ENCODE measurements around the gene COL6A5.
"Not testable (repeated sequence)": the region's sequence is repeated elsewhere in the genome, so short reads cannot be mapped to it uniquely, and the experiment has no call there.

Gene COL6A5

DNA sequence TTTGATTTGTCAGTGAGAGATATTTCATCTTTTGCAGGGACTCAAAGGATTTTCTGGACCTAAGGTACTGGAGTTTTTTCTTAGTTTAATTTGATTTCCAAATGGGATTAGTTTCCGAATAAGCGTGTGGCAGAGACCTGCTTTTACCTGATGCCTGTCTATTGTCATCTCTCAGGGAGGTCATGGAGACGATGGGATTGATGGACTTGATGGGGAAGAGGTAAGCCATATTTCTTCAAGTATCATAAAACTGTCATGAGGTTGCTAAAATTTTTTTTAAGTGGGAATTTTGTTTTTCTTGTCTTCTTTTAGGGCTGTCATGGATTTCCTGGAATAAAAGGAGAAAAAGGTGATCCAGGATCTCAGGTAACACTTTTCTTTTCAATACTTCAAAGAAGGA lies 60.5 kb downstream of the COL6A5 start:
- TF ChIP-seq POLR2AphosphoS5 (IDR thresholded peaks at IDR 0.05; ENCODE audit: low read depth, low read length) = no peak
- no peak for TF ChIP-seq POU2F2 (IDR thresholded peaks at IDR 0.05; ENCODE audit: low read depth, low read length)
- no peak for TF ChIP-seq POLR2A (IDR thresholded peaks at IDR 0.05; ENCODE audit: low read depth, low read length)
- TF ChIP-seq TAF1 (IDR thresholded peaks at IDR 0.05; ENCODE audit: low read depth, low read length) = no peak
- TF ChIP-seq SPI1 (IDR thresholded peaks at IDR 0.05; ENCODE audit: low read depth, low read length) = no peak
- no peak for TF ChIP-seq PAX5 (IDR thresholded peaks at IDR 0.05; ENCODE audit: insufficient read depth, low read length, severe bottlenecking)
- FAIRE-seq (no peak), DNase-seq (ENCODE audit: insufficient read length, low spot score) (no peak)

DNA sequence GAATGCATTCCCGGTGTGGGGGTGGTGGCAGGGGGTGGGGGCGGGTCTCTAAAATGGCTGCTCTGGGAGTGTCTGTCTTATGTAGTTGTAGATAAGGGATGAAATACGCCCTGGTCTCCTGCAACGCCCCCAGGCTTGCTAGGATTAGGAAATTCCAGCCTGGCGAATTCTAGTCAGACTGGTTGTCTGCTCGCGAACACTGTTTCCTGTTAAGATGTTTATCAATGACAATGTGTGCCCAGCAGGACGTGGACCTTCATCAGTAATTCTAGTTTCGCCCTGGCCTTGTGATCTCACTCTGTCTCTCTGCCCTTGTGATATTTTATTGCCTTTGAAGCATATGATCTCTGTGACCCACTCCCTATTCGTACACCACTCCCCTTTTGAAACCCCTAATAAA lies 62.8 kb downstream of the COL6A5 start:
- not testable (repeated sequence) for DNase-seq (ENCODE audit: insufficient read length, low spot score); FAIRE-seq

DNA sequence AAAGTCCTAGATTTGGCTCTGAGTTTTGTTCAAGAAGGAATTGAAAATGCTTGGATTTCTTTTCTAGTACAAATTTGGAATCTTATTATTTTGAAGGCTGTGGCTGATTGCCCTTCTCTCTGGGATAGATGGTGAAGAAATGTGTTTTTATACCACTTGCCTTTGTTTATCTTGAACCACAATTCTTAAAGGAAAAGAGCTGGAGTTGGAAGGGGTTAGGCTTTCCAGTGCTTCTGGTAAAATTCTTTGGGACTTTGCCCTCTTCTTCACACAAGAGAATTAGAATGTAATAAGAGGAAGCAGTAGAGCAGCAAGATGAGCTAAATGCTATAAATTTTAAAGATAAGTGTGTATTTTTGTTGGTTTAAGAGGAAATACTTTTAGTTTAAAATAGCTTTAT lies 65.8 kb downstream of the COL6A5 start:
- TF ChIP-seq POU2F2 (IDR thresholded peaks at IDR 0.05; ENCODE audit: low read depth, low read length) (no peak), POLR2A (IDR thresholded peaks at IDR 0.05; ENCODE audit: low read depth, low read length) (no peak), TAF1 (IDR thresholded peaks at IDR 0.05; ENCODE audit: low read depth, low read length) (no peak), PAX5 (IDR thresholded peaks at IDR 0.05; ENCODE audit: insufficient read depth, low read length, severe bottlenecking) (no peak), POLR2AphosphoS5 (IDR thresholded peaks at IDR 0.05; ENCODE audit: low read depth, low read length) (no peak), SPI1 (IDR thresholded peaks at IDR 0.05; ENCODE audit: low read depth, low read length) (no peak)
- FAIRE-seq (no peak), DNase-seq (ENCODE audit: insufficient read length, low spot score) (no peak)

DNA sequence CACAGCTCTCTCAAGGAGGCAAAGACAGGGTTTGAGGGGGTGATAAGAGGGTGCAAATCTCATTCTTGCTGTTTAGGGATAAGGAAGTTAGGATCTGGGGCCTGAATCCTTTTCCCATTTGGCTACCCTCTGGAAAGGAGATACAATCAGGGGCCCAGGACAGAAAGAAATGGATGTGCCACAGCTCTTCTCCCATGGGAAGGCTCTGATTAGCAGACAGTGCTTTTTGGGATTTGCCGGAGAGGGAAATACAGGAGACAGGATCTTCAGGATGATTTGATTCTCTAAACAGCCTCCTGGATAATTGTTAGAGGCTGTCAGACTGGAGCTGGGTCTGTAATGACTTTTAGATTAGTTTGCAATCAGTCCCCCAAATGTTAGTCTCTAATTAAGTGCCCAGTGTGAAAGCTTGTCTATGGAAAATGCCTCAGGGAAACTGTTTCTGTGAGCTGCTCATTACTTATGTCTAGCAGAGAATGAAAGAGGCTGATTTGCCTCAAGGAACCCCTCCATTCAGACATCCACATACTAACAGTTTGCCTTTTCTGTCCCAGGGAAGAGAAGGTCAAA lies 67.6 kb downstream of the COL6A5 start:
- FAIRE-seq (no peak), DNase-seq (ENCODE audit: insufficient read length, low spot score) (no peak)

DNA sequence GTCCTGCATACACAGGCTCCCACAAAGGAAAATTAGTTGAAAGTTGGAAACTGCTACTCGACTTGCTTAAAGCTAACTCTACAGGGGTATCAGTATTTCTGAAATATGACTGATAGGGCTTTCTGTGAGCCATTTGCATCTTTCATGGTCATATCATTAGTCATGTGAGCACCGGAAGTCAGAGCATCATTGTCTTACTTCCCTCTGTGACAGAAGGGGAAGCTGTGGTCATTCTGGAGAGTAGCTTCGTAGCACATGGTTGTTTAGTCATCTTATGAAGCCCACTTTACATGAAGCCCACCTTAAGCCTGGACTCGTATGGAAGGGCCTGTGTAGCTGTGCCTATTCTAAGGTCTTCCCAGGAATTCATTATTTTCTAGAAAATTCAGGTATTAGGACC lies 69.0 kb downstream of the COL6A5 start:
- DNase-seq (ENCODE audit: insufficient read length, low spot score) (no peak), FAIRE-seq (no peak)
- TF ChIP-seq POLR2AphosphoS5 (IDR thresholded peaks at IDR 0.05; ENCODE audit: low read depth, low read length) (no peak), POU2F2 (IDR thresholded peaks at IDR 0.05; ENCODE audit: low read depth, low read length) (no peak), POLR2A (IDR thresholded peaks at IDR 0.05; ENCODE audit: low read depth, low read length) (no peak), TAF1 (IDR thresholded peaks at IDR 0.05; ENCODE audit: low read depth, low read length) (no peak), PAX5 (IDR thresholded peaks at IDR 0.05; ENCODE audit: insufficient read depth, low read length, severe bottlenecking) (no peak), SPI1 (IDR thresholded peaks at IDR 0.05; ENCODE audit: low read depth, low read length) (no peak)

More for the DNA sequence above, 67.6 kb downstream of the COL6A5 start:
- no peak for TF ChIP-seq PAX5 (IDR thresholded peaks at IDR 0.05; ENCODE audit: insufficient read depth, low read length, severe bottlenecking)
- TF ChIP-seq SPI1 (IDR thresholded peaks at IDR 0.05; ENCODE audit: low read depth, low read length) = no peak
- TF ChIP-seq POU2F2 (IDR thresholded peaks at IDR 0.05; ENCODE audit: low read depth, low read length) = no peak
- TF ChIP-seq POLR2AphosphoS5 (IDR thresholded peaks at IDR 0.05; ENCODE audit: low read depth, low read length) = no peak
- no peak for TF ChIP-seq POLR2A (IDR thresholded peaks at IDR 0.05; ENCODE audit: low read depth, low read length)
- no peak for TF ChIP-seq TAF1 (IDR thresholded peaks at IDR 0.05; ENCODE audit: low read depth, low read length)

DNA sequence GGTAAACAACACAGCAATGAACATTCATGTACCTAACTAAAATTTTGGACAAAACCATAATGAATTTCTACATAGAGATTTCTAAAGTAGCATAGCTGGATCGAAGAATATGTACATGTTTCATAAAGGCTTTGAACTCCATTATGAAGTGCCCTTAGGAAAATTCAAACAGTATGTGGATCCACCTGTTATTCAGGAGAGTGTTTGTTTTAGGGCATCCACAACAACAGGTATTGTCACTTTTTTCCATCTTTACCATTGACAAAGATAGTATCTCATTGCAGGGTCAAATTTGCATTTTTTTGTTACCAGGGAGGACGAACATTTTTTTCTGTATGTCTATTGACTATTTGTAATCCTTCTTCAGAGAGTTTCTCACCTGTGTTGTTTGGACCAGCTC lies 75.0 kb downstream of the COL6A5 start:
- no peak for FAIRE-seq
- DNase-seq (ENCODE audit: insufficient read length, low spot score) = no peak
- TF ChIP-seq POLR2A (IDR thresholded peaks at IDR 0.05; ENCODE audit: low read depth, low read length) (no peak), POLR2AphosphoS5 (IDR thresholded peaks at IDR 0.05; ENCODE audit: low read depth, low read length) (no peak), SPI1 (IDR thresholded peaks at IDR 0.05; ENCODE audit: low read depth, low read length) (no peak), TAF1 (IDR thresholded peaks at IDR 0.05; ENCODE audit: low read depth, low read length) (no peak), PAX5 (IDR thresholded peaks at IDR 0.05; ENCODE audit: insufficient read depth, low read length, severe bottlenecking) (no peak), POU2F2 (IDR thresholded peaks at IDR 0.05; ENCODE audit: low read depth, low read length) (no peak)

DNA sequence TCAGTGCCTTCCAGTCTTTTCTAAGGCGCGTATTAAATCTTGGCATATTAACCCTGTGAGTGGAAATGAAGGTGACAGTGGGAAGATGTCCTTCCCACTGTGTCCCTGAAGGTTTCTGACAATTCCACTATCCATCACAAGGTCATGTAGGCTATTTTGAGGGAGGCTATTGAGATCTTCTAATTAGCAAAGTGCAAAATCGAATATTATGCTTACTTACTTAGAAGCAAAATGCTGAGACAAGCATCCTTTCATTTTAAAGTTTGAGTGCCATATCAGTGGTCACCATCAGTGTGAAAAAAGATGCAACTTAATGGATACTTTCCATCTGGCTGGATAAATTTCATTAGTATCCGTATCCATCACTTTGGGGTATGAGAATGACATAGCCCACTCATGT lies 77.6 kb downstream of the COL6A5 start:
- TF ChIP-seq PAX5 (IDR thresholded peaks at IDR 0.05; ENCODE audit: insufficient read depth, low read length, severe bottlenecking) (no peak), POU2F2 (IDR thresholded peaks at IDR 0.05; ENCODE audit: low read depth, low read length) (no peak), POLR2A (IDR thresholded peaks at IDR 0.05; ENCODE audit: low read depth, low read length) (no peak), SPI1 (IDR thresholded peaks at IDR 0.05; ENCODE audit: low read depth, low read length) (no peak), TAF1 (IDR thresholded peaks at IDR 0.05; ENCODE audit: low read depth, low read length) (no peak), POLR2AphosphoS5 (IDR thresholded peaks at IDR 0.05; ENCODE audit: low read depth, low read length) (no peak)
- FAIRE-seq (no peak), DNase-seq (ENCODE audit: insufficient read length, low spot score) (no peak)

DNA sequence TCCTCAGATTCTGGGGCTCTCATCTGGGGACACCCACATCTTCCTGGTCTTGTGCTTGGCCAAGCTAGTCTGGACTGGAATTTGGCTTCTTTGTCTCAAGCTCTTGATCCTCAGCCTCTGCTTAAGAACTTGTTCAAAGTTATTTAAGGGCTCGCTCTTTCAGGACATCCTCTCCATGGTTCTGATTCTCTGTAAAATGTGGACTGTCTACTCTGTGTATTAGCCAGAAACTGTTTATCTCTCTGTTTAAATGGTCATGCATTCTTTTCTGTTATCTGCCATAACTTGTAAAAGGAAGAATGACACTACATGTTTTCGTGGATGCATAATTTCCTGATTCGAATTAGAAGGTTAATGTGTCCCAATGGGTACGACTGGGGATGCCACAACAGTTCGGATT lies 79.4 kb downstream of the COL6A5 start:
- FAIRE-seq = no peak
- TF ChIP-seq PAX5 (IDR thresholded peaks at IDR 0.05; ENCODE audit: insufficient read depth, low read length, severe bottlenecking) (no peak), TAF1 (IDR thresholded peaks at IDR 0.05; ENCODE audit: low read depth, low read length) (no peak), POU2F2 (IDR thresholded peaks at IDR 0.05; ENCODE audit: low read depth, low read length) (no peak), SPI1 (IDR thresholded peaks at IDR 0.05; ENCODE audit: low read depth, low read length) (no peak), POLR2A (IDR thresholded peaks at IDR 0.05; ENCODE audit: low read depth, low read length) (no peak), POLR2AphosphoS5 (IDR thresholded peaks at IDR 0.05; ENCODE audit: low read depth, low read length) (no peak)
- DNase-seq (ENCODE audit: insufficient read length, low spot score) = no peak

DNA sequence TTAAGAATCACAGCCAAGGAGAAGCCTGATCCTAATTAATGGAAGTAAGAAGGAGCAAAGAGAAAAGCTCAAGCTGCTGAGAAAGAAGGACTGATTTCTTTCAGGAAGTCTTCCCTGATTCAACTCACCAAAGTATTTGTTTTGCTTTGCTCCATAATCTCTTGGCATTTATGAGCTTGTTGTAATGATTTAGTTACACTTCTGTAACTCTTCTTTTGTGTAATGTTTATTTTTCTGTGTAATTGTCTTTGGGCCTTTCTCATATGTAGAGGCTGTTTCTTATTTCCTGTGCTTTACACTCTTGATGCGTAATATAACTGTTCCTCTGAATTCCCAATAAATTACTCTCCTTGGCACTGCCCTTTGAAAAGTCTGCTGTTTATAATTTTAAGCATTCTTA lies 80.0 kb downstream of the COL6A5 start:
- TF ChIP-seq POLR2A (IDR thresholded peaks at IDR 0.05; ENCODE audit: low read depth, low read length) = no peak
- TF ChIP-seq SPI1 (IDR thresholded peaks at IDR 0.05; ENCODE audit: low read depth, low read length) = no peak
- no peak for TF ChIP-seq POU2F2 (IDR thresholded peaks at IDR 0.05; ENCODE audit: low read depth, low read length)
- TF ChIP-seq PAX5 (IDR thresholded peaks at IDR 0.05; ENCODE audit: insufficient read depth, low read length, severe bottlenecking) = no peak
- TF ChIP-seq POLR2AphosphoS5 (IDR thresholded peaks at IDR 0.05; ENCODE audit: low read depth, low read length) = no peak
- no peak for TF ChIP-seq TAF1 (IDR thresholded peaks at IDR 0.05; ENCODE audit: low read depth, low read length)
- DNase-seq (ENCODE audit: insufficient read length, low spot score) = no peak
- no peak for FAIRE-seq

DNA sequence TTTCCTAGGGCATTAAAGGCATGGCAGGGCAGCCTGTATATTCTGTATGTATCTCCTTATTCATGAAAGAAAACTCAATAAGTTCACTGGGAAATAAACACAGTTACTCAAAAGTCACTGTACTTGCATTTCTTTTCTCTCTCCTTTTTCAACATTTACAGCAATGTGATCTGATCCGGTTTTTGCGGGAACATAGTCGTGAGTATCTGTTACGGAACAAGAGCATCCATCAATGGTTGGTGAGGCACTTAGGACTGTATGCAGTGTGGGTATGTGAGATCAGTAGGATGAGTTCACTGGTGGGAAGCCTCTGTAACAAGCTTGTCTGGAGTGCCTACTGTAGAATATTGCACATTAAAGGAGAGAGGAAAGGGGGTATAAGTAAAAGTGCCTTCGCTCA lies 80.7 kb downstream of the COL6A5 start:
- DNase-seq (ENCODE audit: insufficient read length, low spot score) (no peak), FAIRE-seq (no peak)
- no peak for TF ChIP-seq PAX5 (IDR thresholded peaks at IDR 0.05; ENCODE audit: insufficient read depth, low read length, severe bottlenecking)
- TF ChIP-seq TAF1 (IDR thresholded peaks at IDR 0.05; ENCODE audit: low read depth, low read length) = no peak
- TF ChIP-seq POU2F2 (IDR thresholded peaks at IDR 0.05; ENCODE audit: low read depth, low read length) = no peak
- no peak for TF ChIP-seq POLR2A (IDR thresholded peaks at IDR 0.05; ENCODE audit: low read depth, low read length)
- TF ChIP-seq POLR2AphosphoS5 (IDR thresholded peaks at IDR 0.05; ENCODE audit: low read depth, low read length) = no peak
- TF ChIP-seq SPI1 (IDR thresholded peaks at IDR 0.05; ENCODE audit: low read depth, low read length) = no peak
